ENCODE results near the gene NDUFB4.

- TF ChIP-seq CTCF (conservative IDR thresholded peaks at IDR 0.05; ENCODE audit: low read length): no peak
- TF ChIP-seq EZH2phosphoT487 (IDR thresholded peaks at IDR 0.05; ENCODE audit: borderline replicate concordance): no peak
Observed at GRCh38 chr3:120641696-120642246, 45.6 kb downstream of the NDUFB4 start.
